ENCODE results near the gene EIF3M.

Gene EIF3M

GRCh38 chr11:32563600-32563959 lies 20.1 kb upstream of the EIF3M start:
- no peak overlapping the region for H3K4ac ChIP-seq (ENCODE audit: low read depth in 1 of 2, low read length in 2 of 2)
- no peaks in the 10 kb centered on the region for H3K79me1 ChIP-seq (replicated peaks; ENCODE audit: low read length, poor library complexity, severe bottlenecking)
- H3K14ac ChIP-seq (ENCODE audit: low read length in 2 of 2): no peak overlapping the region
- no peak overlapping the region for H2BK12ac ChIP-seq (ENCODE audit: low read length in 2 of 2)
- H4K91ac ChIP-seq (ENCODE audit: low read length): no peak overlapping the region
- H3K4me3 ChIP-seq (ENCODE audit: insufficient read depth in 1 of 2, low read depth in 1 of 2, low read length in 2 of 2): no peak overlapping the region
- no peaks in the 10 kb centered on the region for H3K36me3 ChIP-seq (ENCODE audit: control insufficient read depth in 1 of 2, insufficient read depth in 2 of 2, low read depth in 1 of 2, low read length in 2 of 2)
- peaks cover 0 to 4% of the 10 kb centered on the region in 2 experiments for H3K27me3 ChIP-seq (ENCODE audit: control insufficient read depth in 1 of 2, insufficient read depth in 1 of 2, low read length in 2 of 2)
- no peak overlapping the region for H2BK5ac ChIP-seq (ENCODE audit: low read depth, low read length, poor library complexity, severe bottlenecking)
- no peak for DNase-seq
- peaks cover 1% of the 10 kb centered on the region for H3K4me1 ChIP-seq (ENCODE audit: control insufficient read depth, insufficient read depth, low read depth, low read length)
- H2BK15ac ChIP-seq (ENCODE audit: low read depth, poor library complexity, severe bottlenecking): no peak overlapping the region
- H4K8ac ChIP-seq (ENCODE audit: low read length): no peak overlapping the region
- no peak overlapping the region for H3K23ac ChIP-seq (ENCODE audit: low read length in 2 of 2)
- H2BK120ac ChIP-seq (ENCODE audit: low read depth, low read length): no peak overlapping the region
- 83% methylated on average over 3 of the region's 3 CpGs for WGBS
- H3K18ac ChIP-seq (ENCODE audit: low read depth in 1 of 2, low read length in 2 of 2): no peak overlapping the region
- no peaks in the 10 kb centered on the region for H3K9me3 ChIP-seq (ENCODE audit: control insufficient read depth, low read length)
- H2AK5ac ChIP-seq (ENCODE audit: low read length, severe bottlenecking): no peak overlapping the region
- H2AFZ ChIP-seq (ENCODE audit: low read depth, low read length): no peak overlapping the region
- H3K27ac ChIP-seq (ENCODE audit: low read length, poor library complexity, severe bottlenecking): no peak overlapping the region
- no peak overlapping the region for H3K4me2 ChIP-seq (ENCODE audit: low read length, poor library complexity, severe bottlenecking)
- no peak overlapping the region for H3K9ac ChIP-seq (ENCODE audit: low read length)

GRCh38 chr11:32566517-32566916 lies 17.1 kb upstream of the EIF3M start:
- Histone ChIP-seq H3K23ac (ENCODE audit: low read length in 2 of 2) (no peak overlapping the region), H3K4me2 (ENCODE audit: low read length, poor library complexity, severe bottlenecking) (no peak overlapping the region), H2BK12ac (ENCODE audit: low read length in 2 of 2) (no peak overlapping the region), H2BK15ac (ENCODE audit: low read depth, poor library complexity, severe bottlenecking) (no peak overlapping the region), H2BK120ac (ENCODE audit: low read depth, low read length) (no peak overlapping the region), H3K36me3 (ENCODE audit: control insufficient read depth in 1 of 2, insufficient read depth in 2 of 2, low read depth in 1 of 2, low read length in 2 of 2) (no peaks in the 10 kb centered on the region), H4K8ac (ENCODE audit: low read length) (no peak overlapping the region), H3K9ac (ENCODE audit: low read length) (no peak overlapping the region), H3K9me3 (ENCODE audit: control insufficient read depth, low read length) (no peaks in the 10 kb centered on the region), H3K27ac (ENCODE audit: low read length, poor library complexity, severe bottlenecking) (no peak overlapping the region), H3K14ac (ENCODE audit: low read length in 2 of 2) (no peak overlapping the region), H3K27me3 (ENCODE audit: control insufficient read depth in 1 of 2, insufficient read depth in 1 of 2, low read length in 2 of 2) (peaks cover 8 to 11% of the 10 kb centered on the region in 2 experiments), H3K79me1 (replicated peaks; ENCODE audit: low read length, poor library complexity, severe bottlenecking) (no peaks in the 10 kb centered on the region), H3K4me1 (ENCODE audit: control insufficient read depth, insufficient read depth, low read depth, low read length) (peaks cover 1% of the 10 kb centered on the region), H3K4ac (ENCODE audit: low read depth in 1 of 2, low read length in 2 of 2) (no peak overlapping the region), H3K4me3 (ENCODE audit: insufficient read depth in 1 of 2, low read depth in 1 of 2, low read length in 2 of 2) (no peak overlapping the region), H2AFZ (ENCODE audit: low read depth, low read length) (no peak overlapping the region), H2BK5ac (ENCODE audit: low read depth, low read length, poor library complexity, severe bottlenecking) (no peak overlapping the region), H2AK5ac (ENCODE audit: low read length, severe bottlenecking) (no peak overlapping the region), H4K91ac (ENCODE audit: low read length) (no peak overlapping the region), H3K18ac (ENCODE audit: low read depth in 1 of 2, low read length in 2 of 2) (no peak overlapping the region)
- no CpG with 5 or more reads among the region's 2 CpGs for WGBS
- DNase-seq: no peak

- no peak overlapping the region for H3K4me3 ChIP-seq (ENCODE audit: insufficient read depth in 1 of 2, low read depth in 1 of 2, low read length in 2 of 2)
- H3K4ac ChIP-seq (ENCODE audit: low read depth in 1 of 2, low read length in 2 of 2): no peak overlapping the region
- H2BK5ac ChIP-seq (ENCODE audit: low read depth, low read length, poor library complexity, severe bottlenecking): no peak overlapping the region
- H2AFZ ChIP-seq (ENCODE audit: low read depth, low read length): no peak overlapping the region
- H2BK15ac ChIP-seq (ENCODE audit: low read depth, poor library complexity, severe bottlenecking): no peak overlapping the region
- peaks cover 1% of the 10 kb centered on the region for H3K4me1 ChIP-seq (ENCODE audit: control insufficient read depth, insufficient read depth, low read depth, low read length)
- H4K8ac ChIP-seq (ENCODE audit: low read length): no peak overlapping the region
- H3K14ac ChIP-seq (ENCODE audit: low read length in 2 of 2): no peak overlapping the region
- no peak overlapping the region for H2BK12ac ChIP-seq (ENCODE audit: low read length in 2 of 2)
- no peak overlapping the region for H3K18ac ChIP-seq (ENCODE audit: low read depth in 1 of 2, low read length in 2 of 2)
- no peak overlapping the region for H2AK5ac ChIP-seq (ENCODE audit: low read length, severe bottlenecking)
- DNase-seq: no peak
- H3K9me3 ChIP-seq (ENCODE audit: control insufficient read depth, low read length): no peaks in the 10 kb centered on the region
- WGBS: 100% methylated on average over 1 of the region's 1 CpG
- no peak overlapping the region for H3K9ac ChIP-seq (ENCODE audit: low read length)
- H3K23ac ChIP-seq (ENCODE audit: low read length in 2 of 2): no peak overlapping the region
- no peaks in the 10 kb centered on the region for H3K36me3 ChIP-seq (ENCODE audit: control insufficient read depth in 1 of 2, insufficient read depth in 2 of 2, low read depth in 1 of 2, low read length in 2 of 2)
- no peaks in the 10 kb centered on the region for H3K79me1 ChIP-seq (replicated peaks; ENCODE audit: low read length, poor library complexity, severe bottlenecking)
- no peak overlapping the region for H2BK120ac ChIP-seq (ENCODE audit: low read depth, low read length)
- H3K27ac ChIP-seq (ENCODE audit: low read length, poor library complexity, severe bottlenecking): no peak overlapping the region
- H4K91ac ChIP-seq (ENCODE audit: low read length): no peak overlapping the region
- H3K27me3 ChIP-seq (ENCODE audit: control insufficient read depth in 1 of 2, insufficient read depth in 1 of 2, low read length in 2 of 2): peaks cover 8 to 14% of the 10 kb centered on the region in 2 experiments
- no peak overlapping the region for H3K4me2 ChIP-seq (ENCODE audit: low read length, poor library complexity, severe bottlenecking)
These were observed 16.5 kb upstream of the EIF3M start for GRCh38 chr11:32567154-32567553.

GRCh38 chr11:32569313-32569881 lies 14.2 kb upstream of the EIF3M start:
- Histone ChIP-seq H3K27ac (ENCODE audit: low read length, poor library complexity, severe bottlenecking) (no peak overlapping the region), H3K23ac (ENCODE audit: low read length in 2 of 2) (no peak overlapping the region), H4K8ac (ENCODE audit: low read length) (no peak overlapping the region), H3K27me3 (ENCODE audit: control insufficient read depth in 1 of 2, insufficient read depth in 1 of 2, low read length in 2 of 2) (peaks cover 8 to 19% of the 10 kb centered on the region in 2 experiments), H3K4me3 (ENCODE audit: insufficient read depth in 1 of 2, low read depth in 1 of 2, low read length in 2 of 2) (no peak overlapping the region), H3K9me3 (ENCODE audit: control insufficient read depth, low read length) (no peaks in the 10 kb centered on the region), H2BK5ac (ENCODE audit: low read depth, low read length, poor library complexity, severe bottlenecking) (no peak overlapping the region), H3K4me2 (ENCODE audit: low read length, poor library complexity, severe bottlenecking) (no peak overlapping the region), H2BK120ac (ENCODE audit: low read depth, low read length) (no peak overlapping the region), H3K14ac (ENCODE audit: low read length in 2 of 2) (no peak overlapping the region), H4K91ac (ENCODE audit: low read length) (no peak overlapping the region), H2BK15ac (ENCODE audit: low read depth, poor library complexity, severe bottlenecking) (no peak overlapping the region), H3K4ac (ENCODE audit: low read depth in 1 of 2, low read length in 2 of 2) (no peak overlapping the region), H3K36me3 (ENCODE audit: control insufficient read depth in 1 of 2, insufficient read depth in 2 of 2, low read depth in 1 of 2, low read length in 2 of 2) (no peaks in the 10 kb centered on the region), H2BK12ac (ENCODE audit: low read length in 2 of 2) (no peak overlapping the region), H3K9ac (ENCODE audit: low read length) (no peak overlapping the region), H3K4me1 (ENCODE audit: control insufficient read depth, insufficient read depth, low read depth, low read length) (no peaks in the 10 kb centered on the region), H2AK5ac (ENCODE audit: low read length, severe bottlenecking) (no peak overlapping the region), H2AFZ (ENCODE audit: low read depth, low read length) (no peak overlapping the region), H3K79me1 (replicated peaks; ENCODE audit: low read length, poor library complexity, severe bottlenecking) (no peaks in the 10 kb centered on the region), H3K18ac (ENCODE audit: low read depth in 1 of 2, low read length in 2 of 2) (no peak overlapping the region)
- no peak for DNase-seq
- 71% methylated on average over 3 of the region's 4 CpGs for WGBS

All from mesenchymal stem cell (in vitro differentiated cells and primary cell).